A673 (cell line): ENCODE results near the gene KIF26B.

Experiments used
- EZH2 ChIP-seq: fragments of 200-600 bp; sonication (generic); IDR thresholded peaks from 2 replicates; pipeline ENCODE4 v1.6.1; 2017; ENCODE audit warnings: borderline replicate concordance, low read depth, mild to moderate bottlenecking, mixed read lengths, antibody characterized with exemption, low read length; ENCODE audit not compliant: poor library complexity, severe bottlenecking
- TF ChIP-seq, protein P1 (sequence below): fragments of 300-800, 200-600 bp; sonication (generic); conservative IDR thresholded peaks from 2 replicates; pipeline ENCODE4 v1.5.1; 2017; ENCODE audit warnings: low read depth, mild to moderate bottlenecking, antibody characterized with exemption, low read length, moderate library complexity, mixed read lengths

DNA sequence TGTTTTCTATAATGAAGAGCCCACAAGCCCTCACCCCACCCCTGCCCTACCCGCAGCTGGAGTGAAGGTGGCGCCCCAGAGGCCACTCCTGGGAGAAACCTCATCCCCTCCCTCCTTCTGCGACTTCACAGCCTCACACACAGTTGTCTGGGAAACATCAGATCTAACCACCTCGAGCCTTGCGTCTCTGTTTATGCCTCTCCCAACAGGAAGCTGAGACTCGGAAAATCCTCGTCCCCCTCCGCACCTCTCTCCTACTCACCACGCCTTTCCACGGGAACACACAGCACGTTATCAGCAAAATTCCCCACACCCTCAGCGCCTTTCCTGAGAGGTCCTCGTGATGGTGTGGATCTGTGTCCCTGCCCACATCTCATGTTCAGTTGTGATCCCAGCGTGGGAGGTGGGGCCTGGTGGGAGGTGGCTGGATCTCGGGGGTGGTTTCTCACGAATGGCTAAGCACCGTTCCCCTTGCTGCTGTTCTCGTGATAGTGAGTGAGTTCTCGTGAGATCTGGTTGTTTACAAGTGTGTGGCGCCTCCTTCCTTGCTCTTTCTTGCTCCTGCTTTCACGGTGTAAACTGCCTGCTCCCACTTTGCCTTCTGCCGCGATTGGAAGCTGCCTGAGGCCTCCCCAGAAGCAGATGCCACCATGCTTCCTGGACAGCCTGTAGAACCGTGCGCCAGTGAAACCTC is 190.6 kb downstream of the KIF26B start:
- TF ChIP-seq EZH2: no peak
- TF ChIP-seq, protein P1, sequence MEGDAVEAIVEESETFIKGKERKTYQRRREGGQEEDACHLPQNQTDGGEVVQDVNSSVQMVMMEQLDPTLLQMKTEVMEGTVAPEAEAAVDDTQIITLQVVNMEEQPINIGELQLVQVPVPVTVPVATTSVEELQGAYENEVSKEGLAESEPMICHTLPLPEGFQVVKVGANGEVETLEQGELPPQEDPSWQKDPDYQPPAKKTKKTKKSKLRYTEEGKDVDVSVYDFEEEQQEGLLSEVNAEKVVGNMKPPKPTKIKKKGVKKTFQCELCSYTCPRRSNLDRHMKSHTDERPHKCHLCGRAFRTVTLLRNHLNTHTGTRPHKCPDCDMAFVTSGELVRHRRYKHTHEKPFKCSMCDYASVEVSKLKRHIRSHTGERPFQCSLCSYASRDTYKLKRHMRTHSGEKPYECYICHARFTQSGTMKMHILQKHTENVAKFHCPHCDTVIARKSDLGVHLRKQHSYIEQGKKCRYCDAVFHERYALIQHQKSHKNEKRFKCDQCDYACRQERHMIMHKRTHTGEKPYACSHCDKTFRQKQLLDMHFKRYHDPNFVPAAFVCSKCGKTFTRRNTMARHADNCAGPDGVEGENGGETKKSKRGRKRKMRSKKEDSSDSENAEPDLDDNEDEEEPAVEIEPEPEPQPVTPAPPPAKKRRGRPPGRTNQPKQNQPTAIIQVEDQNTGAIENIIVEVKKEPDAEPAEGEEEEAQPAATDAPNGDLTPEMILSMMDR: no peak
